Sigmoid colon (tissue), 3 donors: ENCODE measurements around the gene CCDC181.

Experiments
- CTCF ChIP-seq, 4 experiments: fragments of 450-650 bp in 3 of 4; fragments of 200-600 bp in 1 of 4; IDR thresholded peaks; one replicate each; pipeline ENCODE4 v1.5.1; 2016 to 2019; ENCODE audit warnings: antibody characterized with exemption in 4 of 4, mild to moderate bottlenecking in 3 of 4, moderate library complexity in 2 of 4
- POLR2A ChIP-seq, 2 donors: fragments of 450-650 bp; IDR thresholded peaks; one replicate each; pipeline ENCODE4 v1.6.1; 2016; ENCODE audit warnings: antibody characterized with exemption in 2 of 2, mild to moderate bottlenecking in 2 of 2, moderate library complexity in 2 of 2

- TF ChIP-seq CTCF (IDR thresholded peaks at IDR 0.05) (no peak), POLR2A (IDR thresholded peaks at IDR 0.05) (no peak)
These were observed 6.0 kb downstream of the CCDC181 start for GRCh38 chr1:169421309-169421708.
